Measurements from ENCODE around the gene NLRP3. TPM values are rescaled to one million over a fixed set of nuclear protein-coding genes. Genes with fewer than 3 reads are reported as not detected.

NLRP3 gene
- polyA plus RNA-seq, 1 of the 3 experiments (the other 2 are of a cell fraction), result 0.87 TPM

DNA sequence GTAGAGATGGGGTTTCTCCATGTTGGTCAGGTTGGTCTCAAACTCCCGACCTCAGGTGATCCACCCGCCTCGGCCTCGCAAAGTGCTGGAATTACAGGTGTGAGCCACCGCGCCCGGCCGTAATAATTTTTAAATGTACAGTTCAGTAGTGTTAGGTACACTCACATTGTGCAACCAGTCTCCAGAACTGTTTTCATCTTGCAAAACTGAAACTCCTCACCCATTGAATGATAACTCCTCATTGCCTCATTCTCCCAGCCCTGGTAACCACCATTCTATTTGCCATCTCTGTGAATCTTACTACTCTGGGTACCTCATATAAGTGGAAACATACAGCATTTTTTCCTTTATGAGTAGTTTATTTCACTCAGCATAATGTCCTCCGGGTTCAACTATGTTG, 3.4 kb downstream of the NLRP3 start:
- Histone ChIP-seq H3K9ac (no peak overlapping the region), H3K9me3 (no peaks in the 10 kb centered on the region), H3K4me2 (no peak overlapping the region), H3K4me3 (ENCODE audit: low read depth in 2 of 2, low read length in 1 of 2) (no peak overlapping the region), H3F3A (replicated peaks; ENCODE audit: insufficient read depth) (no peaks in the 10 kb centered on the region), H4K20me1 (ENCODE audit: insufficient read depth) (no peaks in the 10 kb centered on the region), H3K27ac (ENCODE audit: low read depth in 2 of 2, low read length in 1 of 2) (no peak overlapping the region), H3K27me3 (ENCODE audit: insufficient read depth) (no peaks in the 10 kb centered on the region), H3K4me1 (ENCODE audit: control insufficient read depth in 1 of 2, insufficient read depth in 2 of 2, low read depth in 1 of 2, low read length in 1 of 2) (no peaks in the 10 kb centered on the region; a peak in 1 of 4 replicates), H2AFZ (ENCODE audit: low read depth) (no peak overlapping the region), H3K79me2 (ENCODE audit: insufficient read depth) (no peaks in the 10 kb centered on the region), H3K36me3 (replicated peaks in 1 of 2; ENCODE audit: control insufficient read depth in 1 of 2, insufficient read depth in 2 of 2, low read length in 1 of 2) (no peaks in the 10 kb centered on the region), H3K9me2 (no peaks in the 10 kb centered on the region)
- ChIA-PET CTCF (no interaction called here), POLR2A (no interaction called here)
- 74% methylated on average over 9 of the region's 9 CpGs for WGBS (ENCODE audit: low lambda C conversion rate)
- TF ChIP-seq, protein P1, sequence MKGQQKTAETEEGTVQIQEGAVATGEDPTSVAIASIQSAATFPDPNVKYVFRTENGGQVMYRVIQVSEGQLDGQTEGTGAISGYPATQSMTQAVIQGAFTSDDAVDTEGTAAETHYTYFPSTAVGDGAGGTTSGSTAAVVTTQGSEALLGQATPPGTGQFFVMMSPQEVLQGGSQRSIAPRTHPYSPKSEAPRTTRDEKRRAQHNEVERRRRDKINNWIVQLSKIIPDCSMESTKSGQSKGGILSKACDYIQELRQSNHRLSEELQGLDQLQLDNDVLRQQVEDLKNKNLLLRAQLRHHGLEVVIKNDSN (IDR thresholded peaks at IDR 0.05; ENCODE audit: borderline replicate concordance, low read depth), result no peak
- TF ChIP-seq, protein P2, sequence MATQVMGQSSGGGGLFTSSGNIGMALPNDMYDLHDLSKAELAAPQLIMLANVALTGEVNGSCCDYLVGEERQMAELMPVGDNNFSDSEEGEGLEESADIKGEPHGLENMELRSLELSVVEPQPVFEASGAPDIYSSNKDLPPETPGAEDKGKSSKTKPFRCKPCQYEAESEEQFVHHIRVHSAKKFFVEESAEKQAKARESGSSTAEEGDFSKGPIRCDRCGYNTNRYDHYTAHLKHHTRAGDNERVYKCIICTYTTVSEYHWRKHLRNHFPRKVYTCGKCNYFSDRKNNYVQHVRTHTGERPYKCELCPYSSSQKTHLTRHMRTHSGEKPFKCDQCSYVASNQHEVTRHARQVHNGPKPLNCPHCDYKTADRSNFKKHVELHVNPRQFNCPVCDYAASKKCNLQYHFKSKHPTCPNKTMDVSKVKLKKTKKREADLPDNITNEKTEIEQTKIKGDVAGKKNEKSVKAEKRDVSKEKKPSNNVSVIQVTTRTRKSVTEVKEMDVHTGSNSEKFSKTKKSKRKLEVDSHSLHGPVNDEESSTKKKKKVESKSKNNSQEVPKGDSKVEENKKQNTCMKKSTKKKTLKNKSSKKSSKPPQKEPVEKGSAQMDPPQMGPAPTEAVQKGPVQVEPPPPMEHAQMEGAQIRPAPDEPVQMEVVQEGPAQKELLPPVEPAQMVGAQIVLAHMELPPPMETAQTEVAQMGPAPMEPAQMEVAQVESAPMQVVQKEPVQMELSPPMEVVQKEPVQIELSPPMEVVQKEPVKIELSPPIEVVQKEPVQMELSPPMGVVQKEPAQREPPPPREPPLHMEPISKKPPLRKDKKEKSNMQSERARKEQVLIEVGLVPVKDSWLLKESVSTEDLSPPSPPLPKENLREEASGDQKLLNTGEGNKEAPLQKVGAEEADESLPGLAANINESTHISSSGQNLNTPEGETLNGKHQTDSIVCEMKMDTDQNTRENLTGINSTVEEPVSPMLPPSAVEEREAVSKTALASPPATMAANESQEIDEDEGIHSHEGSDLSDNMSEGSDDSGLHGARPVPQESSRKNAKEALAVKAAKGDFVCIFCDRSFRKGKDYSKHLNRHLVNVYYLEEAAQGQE (IDR thresholded peaks at IDR 0.05; ENCODE audit: low read depth, low read length), result no peak
- TF ChIP-seq, protein P3, sequence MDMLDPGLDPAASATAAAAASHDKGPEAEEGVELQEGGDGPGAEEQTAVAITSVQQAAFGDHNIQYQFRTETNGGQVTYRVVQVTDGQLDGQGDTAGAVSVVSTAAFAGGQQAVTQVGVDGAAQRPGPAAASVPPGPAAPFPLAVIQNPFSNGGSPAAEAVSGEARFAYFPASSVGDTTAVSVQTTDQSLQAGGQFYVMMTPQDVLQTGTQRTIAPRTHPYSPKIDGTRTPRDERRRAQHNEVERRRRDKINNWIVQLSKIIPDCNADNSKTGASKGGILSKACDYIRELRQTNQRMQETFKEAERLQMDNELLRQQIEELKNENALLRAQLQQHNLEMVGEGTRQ (IDR thresholded peaks at IDR 0.05; ENCODE audit: borderline replicate concordance, low read depth, low read length), result no peak
- TF ChIP-seq SIN3A (IDR thresholded peaks at IDR 0.05; ENCODE audit: borderline replicate concordance, low read depth, low read length) (no peak), NRF1 (IDR thresholded peaks at IDR 0.05; ENCODE audit: low read depth, low read length) (no peak)
- DNase-seq, result no peak

DNA sequence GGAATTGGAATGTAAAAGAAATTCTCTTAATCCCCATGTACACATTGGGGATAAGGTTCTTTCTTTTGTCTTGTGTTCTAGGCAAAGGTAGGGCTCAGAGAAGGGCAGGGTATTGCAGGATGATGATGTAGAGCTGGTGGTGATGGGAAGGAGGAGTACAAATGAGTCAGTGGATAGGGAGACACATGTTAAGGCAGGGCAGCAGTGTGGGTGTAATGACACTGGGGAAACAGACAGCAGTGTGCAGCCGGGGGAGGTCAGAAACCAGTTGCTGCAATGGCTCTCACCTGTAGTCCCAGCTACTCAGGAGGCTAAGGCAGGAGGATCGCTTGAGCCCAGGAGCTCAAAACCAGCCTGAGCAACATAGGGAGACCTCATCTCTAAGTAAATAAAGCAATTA, 5.1 kb downstream of the NLRP3 start:
- Histone ChIP-seq H3K9me2 (no peaks in the 10 kb centered on the region), H3K4me3 (ENCODE audit: low read depth in 2 of 2, low read length in 1 of 2) (no peak overlapping the region), H3K36me3 (replicated peaks in 1 of 2; ENCODE audit: control insufficient read depth in 1 of 2, insufficient read depth in 2 of 2, low read length in 1 of 2) (no peaks in the 10 kb centered on the region), H3K9me3 (no peaks in the 10 kb centered on the region), H3K4me2 (no peak overlapping the region), H2AFZ (ENCODE audit: low read depth) (no peak overlapping the region; the same call in 1 of the 2 replicates), H3F3A (replicated peaks; ENCODE audit: insufficient read depth) (no peaks in the 10 kb centered on the region), H3K27me3 (ENCODE audit: insufficient read depth) (no peaks in the 10 kb centered on the region), H3K27ac (ENCODE audit: low read depth in 2 of 2, low read length in 1 of 2) (no peak overlapping the region), H3K9ac (no peak overlapping the region), H4K20me1 (ENCODE audit: insufficient read depth) (no peaks in the 10 kb centered on the region), H3K4me1 (ENCODE audit: control insufficient read depth in 1 of 2, insufficient read depth in 2 of 2, low read depth in 1 of 2, low read length in 1 of 2) (no peaks in the 10 kb centered on the region), H3K79me2 (ENCODE audit: insufficient read depth) (no peaks in the 10 kb centered on the region)
- ChIA-PET POLR2A (no interaction called here), CTCF (no interaction called here)
- 31% methylated on average over 2 of the region's 2 CpGs for WGBS (ENCODE audit: low lambda C conversion rate)
- no peak for DNase-seq
- TF ChIP-seq FOXJ3 (CRISPR knock-in tag; IDR thresholded peaks at IDR 0.05) (no peak), CHD2 (IDR thresholded peaks at IDR 0.05; ENCODE audit: low read length, partially characterized antibody) (no peak), POLR2AphosphoS5 (IDR thresholded peaks at IDR 0.05; ENCODE audit: low read depth, low read length) (no peak), RXRA (IDR thresholded peaks at IDR 0.05; ENCODE audit: borderline replicate concordance, low read depth) (no peak), NFIC (IDR thresholded peaks at IDR 0.05; ENCODE audit: borderline replicate concordance) (no peak), TAF1 (IDR thresholded peaks at IDR 0.05; ENCODE audit: borderline replicate concordance, low read depth, low read length) (no peak), YY1 (IDR thresholded peaks at IDR 0.05; ENCODE audit: low read depth) (no peak)
- TF ChIP-seq, protein P4, sequence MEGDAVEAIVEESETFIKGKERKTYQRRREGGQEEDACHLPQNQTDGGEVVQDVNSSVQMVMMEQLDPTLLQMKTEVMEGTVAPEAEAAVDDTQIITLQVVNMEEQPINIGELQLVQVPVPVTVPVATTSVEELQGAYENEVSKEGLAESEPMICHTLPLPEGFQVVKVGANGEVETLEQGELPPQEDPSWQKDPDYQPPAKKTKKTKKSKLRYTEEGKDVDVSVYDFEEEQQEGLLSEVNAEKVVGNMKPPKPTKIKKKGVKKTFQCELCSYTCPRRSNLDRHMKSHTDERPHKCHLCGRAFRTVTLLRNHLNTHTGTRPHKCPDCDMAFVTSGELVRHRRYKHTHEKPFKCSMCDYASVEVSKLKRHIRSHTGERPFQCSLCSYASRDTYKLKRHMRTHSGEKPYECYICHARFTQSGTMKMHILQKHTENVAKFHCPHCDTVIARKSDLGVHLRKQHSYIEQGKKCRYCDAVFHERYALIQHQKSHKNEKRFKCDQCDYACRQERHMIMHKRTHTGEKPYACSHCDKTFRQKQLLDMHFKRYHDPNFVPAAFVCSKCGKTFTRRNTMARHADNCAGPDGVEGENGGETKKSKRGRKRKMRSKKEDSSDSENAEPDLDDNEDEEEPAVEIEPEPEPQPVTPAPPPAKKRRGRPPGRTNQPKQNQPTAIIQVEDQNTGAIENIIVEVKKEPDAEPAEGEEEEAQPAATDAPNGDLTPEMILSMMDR (IDR thresholded peaks at IDR 0.05), result no peak
- TF ChIP-seq, protein P2 (IDR thresholded peaks at IDR 0.05; ENCODE audit: low read depth, low read length), result no peak

Measured in SK-N-SH (cell line).